Adrenal gland (tissue), 5 donors: Measurements from ENCODE around the gene FDPS.

ENCODE experiments used
- POLR2A ChIP-seq, 2 donors: fragments of 450-650 bp; IDR thresholded peaks; one replicate each; pipeline ENCODE4 v1.6.1; 2017; ENCODE audit warnings: antibody characterized with exemption in 2 of 2, mild to moderate bottlenecking in 2 of 2, moderate library complexity in 1 of 2
- TF ChIP-seq, protein P1 (sequence below), 6 experiments: fragments of 450-650 bp in 4 of 6; fragments of 200-600 bp in 2 of 6; sonication (generic) in 1 of 6; IDR thresholded peaks; 1 replicate in 5 of 6; 2 replicates in 1 of 6; pipeline versions ENCODE4 v1.5.1 to v1.8.0; 2016 to 2021; ENCODE audit warnings: antibody characterized with exemption in 6 of 6, mild to moderate bottlenecking in 2 of 6, moderate library complexity in 1 of 6
- donor health status: DM: no; HTN: no; CAD: no.

DNA sequence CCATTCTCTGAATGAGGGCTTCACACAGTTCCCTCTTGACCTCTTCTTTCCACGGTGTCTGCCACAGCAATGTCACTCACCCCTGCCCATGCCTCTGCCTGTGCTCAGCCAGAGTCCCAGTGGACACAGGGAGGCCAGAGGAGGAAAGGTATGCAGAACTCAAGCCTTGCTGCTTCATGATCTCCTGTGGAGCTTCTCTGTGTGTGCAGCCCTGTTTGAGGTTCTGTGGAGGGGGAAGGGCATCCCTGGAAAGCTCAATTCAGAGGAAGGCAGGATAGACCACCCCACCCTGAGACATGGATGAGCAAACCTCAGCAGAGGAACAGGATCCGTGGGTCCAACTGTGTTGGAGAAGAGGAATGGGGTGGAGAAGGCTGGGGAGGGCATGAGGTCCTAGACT is 29.4 kb upstream of the FDPS start:
- TF ChIP-seq, protein P1, sequence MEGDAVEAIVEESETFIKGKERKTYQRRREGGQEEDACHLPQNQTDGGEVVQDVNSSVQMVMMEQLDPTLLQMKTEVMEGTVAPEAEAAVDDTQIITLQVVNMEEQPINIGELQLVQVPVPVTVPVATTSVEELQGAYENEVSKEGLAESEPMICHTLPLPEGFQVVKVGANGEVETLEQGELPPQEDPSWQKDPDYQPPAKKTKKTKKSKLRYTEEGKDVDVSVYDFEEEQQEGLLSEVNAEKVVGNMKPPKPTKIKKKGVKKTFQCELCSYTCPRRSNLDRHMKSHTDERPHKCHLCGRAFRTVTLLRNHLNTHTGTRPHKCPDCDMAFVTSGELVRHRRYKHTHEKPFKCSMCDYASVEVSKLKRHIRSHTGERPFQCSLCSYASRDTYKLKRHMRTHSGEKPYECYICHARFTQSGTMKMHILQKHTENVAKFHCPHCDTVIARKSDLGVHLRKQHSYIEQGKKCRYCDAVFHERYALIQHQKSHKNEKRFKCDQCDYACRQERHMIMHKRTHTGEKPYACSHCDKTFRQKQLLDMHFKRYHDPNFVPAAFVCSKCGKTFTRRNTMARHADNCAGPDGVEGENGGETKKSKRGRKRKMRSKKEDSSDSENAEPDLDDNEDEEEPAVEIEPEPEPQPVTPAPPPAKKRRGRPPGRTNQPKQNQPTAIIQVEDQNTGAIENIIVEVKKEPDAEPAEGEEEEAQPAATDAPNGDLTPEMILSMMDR (IDR thresholded peaks at IDR 0.05), result no peak
- no peak for TF ChIP-seq POLR2A (IDR thresholded peaks at IDR 0.05)
